ENCODE measurements around the gene ATG7.
"Not testable (repeated sequence)": the region's sequence is repeated elsewhere in the genome, so short reads cannot be mapped to it uniquely, and the experiment has no call there.

Gene ATG7

DNA sequence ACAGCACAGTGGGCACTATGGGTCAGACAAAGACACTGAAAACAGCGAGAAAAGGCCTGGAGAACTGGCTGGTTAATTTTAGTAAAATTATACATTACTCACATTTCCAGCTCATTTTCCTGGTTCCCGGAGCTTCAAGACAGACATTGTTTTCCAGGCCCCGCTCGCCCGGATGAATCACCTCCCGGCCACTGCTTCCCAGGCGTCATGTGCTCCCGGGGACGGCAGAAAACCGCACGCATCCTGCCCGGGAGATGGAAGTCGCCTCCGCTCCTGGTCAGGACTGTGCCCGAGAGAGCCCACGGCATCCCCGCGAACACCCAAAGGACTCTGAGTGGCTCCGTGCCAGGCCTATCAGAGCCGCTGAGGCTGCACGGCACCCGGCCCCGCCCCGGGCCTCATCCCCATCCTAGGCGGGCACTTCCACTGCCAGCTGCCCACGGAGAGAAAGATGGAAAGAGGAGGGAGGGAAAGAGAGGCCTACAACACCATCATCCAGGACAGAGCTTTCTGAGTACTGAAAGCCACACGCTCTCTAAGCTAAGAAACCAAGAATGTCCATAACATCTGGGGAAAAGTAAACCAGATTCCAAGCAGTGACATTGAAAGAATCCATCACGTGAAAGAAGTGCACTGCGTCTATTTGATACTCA lies 296.4 kb downstream of the ATG7 start:
- DNase-seq (ENCODE audit: low read depth in 2 of 2), result no peak

DNA sequence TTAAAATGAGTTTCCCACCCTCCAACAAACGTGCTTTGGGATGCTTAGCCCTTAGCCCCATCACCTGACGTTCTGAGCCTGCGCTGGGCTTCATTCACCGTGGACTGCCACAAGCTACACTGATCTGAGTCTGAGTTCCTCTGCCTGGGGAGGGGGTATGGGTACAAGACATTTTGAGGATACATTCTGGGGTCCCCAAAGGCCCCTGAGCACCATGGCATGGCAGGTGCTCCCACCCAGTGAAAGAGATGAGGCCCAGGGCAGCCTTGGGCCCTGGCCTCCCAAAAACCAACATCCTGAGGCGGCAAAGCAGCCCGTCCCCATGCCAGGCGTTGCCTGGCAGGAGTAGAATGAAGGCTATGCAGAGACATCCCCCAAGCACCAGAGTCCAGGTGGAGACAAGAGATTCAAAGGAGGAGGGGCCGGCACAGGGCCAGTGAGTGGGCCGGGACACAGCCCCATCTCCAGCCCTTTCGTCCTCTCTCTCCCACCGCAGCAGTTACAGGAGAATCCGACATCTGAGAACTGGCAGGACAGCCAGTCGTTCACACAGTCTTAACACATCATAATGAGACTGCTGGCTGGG lies 297.1 kb downstream of the ATG7 start:
- no peak for DNase-seq (ENCODE audit: low read depth in 2 of 2)

DNA sequence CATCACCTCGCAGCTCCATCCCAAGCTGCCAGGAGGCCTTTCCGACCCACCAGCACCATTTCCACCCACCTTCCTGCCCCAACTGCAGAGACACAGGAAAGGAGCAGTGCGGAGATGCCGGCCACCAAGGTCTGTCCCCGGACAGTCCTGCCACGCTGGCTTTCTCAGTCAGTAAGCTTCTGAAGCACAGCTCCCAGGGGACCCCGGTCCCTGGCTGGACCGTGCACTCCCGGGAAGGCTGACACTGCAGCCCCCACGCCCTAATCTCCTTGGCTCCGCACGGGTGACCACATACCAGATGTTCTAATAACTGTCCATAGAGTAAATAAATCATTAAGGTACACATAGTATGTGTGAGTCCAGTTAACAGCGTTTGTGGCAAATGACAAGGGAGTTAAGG lies 298.1 kb downstream of the ATG7 start:
- DNase-seq (ENCODE audit: low read depth in 2 of 2), result no peak

DNA sequence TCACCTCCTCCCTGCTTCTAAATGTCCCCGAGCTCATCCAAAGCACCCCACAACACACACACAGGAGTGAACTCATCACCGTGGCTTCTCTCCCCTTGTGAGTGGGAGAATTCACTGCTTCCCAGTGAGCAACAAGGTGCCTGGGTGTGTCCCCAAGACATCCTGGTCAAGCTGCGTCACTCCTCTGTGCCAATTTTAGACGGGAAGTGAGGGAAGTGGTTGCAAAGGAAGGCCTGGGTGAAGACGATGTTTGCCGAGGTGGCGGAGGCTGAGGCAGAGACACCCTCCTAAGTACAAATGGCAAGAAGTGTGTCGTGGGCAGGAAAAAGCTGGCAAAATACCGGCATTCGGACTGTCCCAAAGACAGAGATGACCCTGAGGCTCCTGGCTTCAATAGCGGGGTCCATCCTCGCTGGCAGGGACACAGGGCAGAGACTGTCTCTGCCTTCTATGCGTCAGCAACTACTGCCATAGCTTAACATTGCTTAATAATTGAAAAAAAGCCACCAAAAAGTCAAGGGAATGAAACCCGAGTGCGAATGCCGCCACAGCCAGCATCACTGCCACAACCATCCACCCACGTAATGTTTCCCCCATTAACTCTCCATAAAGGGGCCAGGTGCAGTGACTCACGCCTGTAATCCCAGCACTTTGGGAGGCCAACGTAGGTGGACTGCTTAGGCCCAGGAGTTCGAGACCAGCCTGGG lies 298.7 kb downstream of the ATG7 start:
- no peak for DNase-seq (ENCODE audit: low read depth in 2 of 2)

DNA sequence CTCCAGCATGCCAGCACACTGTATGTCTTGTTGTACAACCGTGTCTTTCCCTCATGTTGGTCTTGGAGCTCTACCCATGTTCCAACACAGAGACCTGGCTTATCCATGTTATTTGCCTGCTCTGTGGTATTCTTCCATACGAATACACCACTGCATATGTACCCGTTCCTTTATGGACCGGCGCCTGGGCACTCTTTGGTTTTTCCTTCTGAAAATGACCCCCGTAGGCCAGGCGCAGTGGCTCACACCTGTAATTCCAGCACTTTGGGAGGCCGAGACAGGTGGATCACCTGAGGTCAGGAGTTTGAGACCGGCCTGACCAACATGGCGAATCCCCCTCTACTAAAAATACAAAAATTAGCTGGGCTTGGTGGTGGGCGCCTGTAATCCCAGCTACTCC lies 300.5 kb downstream of the ATG7 start:
- DNase-seq (ENCODE audit: low read depth in 2 of 2), result not testable (repeated sequence)

DNA sequence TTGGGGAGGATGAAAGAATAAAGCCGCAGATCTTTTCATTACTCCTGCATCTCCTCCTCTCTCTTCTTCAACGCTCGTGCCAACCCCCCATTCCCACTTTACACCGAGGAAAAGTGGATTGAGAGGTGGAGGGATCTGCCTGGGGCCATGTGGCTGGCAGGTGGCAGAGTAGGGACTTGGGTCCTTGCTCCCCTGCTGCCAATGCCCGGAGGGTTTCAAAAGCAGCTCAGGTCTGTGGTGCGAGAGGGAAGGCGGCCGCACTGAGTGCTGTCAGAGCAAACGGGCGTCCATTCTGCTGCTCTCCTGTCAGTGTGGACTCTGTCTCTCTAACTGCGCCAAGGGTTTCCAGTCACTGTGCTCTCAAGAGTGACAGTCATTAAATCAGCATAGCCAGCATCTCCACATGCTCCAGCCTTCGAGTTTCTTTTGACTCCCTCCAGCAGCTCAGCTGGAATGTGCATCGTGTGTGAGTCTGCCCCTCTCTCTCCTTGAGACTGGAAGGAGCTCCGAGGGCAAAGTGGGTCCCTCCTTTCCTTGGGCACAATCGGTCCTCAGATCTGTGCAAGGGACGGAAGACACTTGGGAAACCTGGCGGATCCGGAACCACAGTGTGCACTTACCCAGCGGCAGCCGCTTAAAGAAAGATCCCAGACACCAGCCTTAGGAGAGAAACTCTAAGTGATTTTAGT lies 302.9 kb downstream of the ATG7 start:
- no peak for DNase-seq (ENCODE audit: low read depth in 2 of 2)

DNA sequence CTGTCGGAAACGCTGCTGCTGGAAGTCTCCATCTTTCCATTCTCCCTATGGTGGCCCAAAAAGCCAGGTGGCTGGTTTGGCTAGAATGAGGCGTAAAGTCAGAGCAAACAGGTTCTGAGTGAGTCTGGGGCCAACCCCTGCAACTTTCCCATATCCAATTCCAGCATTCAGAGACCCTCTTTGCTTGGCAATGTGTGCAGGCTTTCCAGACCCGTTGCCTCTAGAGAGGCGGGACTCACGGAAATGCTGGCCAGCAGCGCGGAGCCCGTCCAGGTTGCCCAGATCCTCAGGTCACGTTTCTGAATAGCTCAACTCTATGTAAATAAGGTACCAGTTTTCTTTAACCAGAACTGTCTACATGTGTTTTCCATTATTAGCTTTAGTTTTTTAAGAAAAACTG lies 303.5 kb downstream of the ATG7 start:
- DNase-seq (ENCODE audit: low read depth in 2 of 2), result no peak

DNA sequence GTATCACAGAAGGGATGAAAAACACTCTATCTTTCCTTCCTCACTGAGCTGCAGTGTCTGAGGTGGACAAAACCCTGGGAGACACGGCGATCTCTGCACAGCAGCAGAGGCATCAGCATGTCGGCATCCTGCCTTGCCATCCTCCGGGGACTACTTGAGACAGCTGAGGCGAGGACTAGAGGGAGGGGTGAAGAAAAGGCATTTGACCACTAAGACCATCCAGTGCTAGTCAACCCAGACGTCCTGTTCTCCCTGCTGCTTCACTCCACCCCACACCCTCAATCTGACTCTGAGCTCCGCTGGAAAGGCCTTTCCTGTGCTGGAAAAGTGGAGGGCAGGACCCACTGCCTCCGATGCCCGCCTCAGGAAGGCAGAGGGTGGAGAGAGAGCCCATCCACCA lies 304.3 kb downstream of the ATG7 start:
- DNase-seq (ENCODE audit: low read depth in 2 of 2), result no peak

DNA sequence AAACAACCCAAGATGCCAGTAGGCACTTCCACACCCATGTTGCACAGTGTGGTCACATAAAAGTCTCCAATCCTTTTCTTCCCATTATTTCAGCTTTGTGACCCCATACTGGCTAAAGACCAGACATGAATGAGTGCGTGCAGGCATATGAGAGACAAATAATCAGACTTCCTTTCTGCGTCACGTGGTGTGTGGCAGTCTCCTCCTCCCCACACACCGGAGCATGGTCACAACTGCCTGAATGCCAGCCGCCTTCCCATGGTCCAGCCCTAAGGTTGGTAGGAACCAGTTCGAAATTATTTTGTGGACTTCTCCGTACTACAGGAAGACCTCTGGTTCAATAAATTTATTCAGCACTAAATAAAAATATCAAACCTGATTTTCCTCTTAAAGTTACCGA lies 306.0 kb downstream of the ATG7 start:
- no peak for DNase-seq (ENCODE audit: low read depth in 2 of 2)

DNA sequence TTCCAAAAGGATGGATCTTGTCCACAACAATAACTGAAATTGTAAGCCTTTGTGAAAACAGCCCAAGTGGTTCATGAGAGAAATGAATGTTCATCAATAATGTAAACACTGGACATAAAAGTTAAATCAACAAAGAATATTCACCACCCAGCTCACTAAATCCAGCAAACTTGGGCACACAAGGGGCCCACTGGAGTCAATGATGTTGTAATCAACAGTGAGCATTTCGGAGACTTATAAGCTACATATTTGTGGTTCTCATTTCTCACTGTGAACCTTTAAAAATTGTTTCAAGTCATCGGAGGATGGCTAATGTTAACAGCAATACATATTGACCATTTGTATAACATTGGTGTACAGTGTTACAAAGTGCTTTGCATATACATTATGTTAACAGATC lies 308.4 kb downstream of the ATG7 start:
- DNase-seq (ENCODE audit: low read depth in 2 of 2), result no peak

DNA sequence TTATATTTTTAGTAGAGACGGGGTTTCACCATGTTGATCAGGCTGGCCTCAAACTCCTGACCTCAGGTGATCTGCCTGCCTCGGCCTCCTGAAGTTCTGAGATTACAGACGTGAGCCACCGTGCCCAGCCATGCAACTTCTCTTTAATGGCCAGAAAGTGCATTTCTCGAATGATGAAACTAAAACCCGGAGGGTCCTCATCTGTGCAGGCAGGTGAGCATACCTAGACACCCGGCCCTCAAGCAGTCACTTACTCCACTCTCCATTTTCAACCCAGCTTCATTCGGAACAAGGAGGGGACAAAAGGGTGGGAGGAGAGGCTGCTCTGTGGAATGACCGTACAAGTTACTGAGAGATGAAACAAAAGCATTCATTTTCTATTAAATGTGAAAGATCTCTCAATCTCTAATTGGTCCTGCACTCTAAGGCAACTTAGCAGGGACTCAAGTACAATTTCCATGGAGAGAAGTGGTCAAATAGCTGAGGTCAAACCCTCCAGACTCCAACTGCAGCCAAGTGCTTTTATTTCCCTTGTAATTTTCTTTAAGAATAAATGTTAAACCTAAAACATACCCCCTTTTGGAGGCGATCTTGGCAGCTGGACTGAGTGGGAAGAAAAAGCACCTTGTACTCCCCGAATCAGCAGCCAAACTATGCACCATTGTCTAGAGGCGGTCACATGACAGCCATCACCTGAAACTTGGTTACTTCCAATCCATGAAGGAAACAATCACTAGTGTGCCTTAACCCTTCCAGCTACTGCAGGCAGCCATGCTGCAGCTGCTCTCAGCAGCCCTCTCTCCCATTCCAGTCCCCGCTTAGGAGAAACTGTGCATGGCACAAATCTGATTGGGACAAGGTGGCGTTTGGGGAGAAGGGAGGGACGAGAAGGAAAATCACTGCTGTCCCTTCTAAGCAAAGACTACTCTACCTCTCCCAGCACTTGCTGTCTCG lies 309.3 kb downstream of the ATG7 start:
- DNase-seq (ENCODE audit: low read depth in 2 of 2), result no peak

DNA sequence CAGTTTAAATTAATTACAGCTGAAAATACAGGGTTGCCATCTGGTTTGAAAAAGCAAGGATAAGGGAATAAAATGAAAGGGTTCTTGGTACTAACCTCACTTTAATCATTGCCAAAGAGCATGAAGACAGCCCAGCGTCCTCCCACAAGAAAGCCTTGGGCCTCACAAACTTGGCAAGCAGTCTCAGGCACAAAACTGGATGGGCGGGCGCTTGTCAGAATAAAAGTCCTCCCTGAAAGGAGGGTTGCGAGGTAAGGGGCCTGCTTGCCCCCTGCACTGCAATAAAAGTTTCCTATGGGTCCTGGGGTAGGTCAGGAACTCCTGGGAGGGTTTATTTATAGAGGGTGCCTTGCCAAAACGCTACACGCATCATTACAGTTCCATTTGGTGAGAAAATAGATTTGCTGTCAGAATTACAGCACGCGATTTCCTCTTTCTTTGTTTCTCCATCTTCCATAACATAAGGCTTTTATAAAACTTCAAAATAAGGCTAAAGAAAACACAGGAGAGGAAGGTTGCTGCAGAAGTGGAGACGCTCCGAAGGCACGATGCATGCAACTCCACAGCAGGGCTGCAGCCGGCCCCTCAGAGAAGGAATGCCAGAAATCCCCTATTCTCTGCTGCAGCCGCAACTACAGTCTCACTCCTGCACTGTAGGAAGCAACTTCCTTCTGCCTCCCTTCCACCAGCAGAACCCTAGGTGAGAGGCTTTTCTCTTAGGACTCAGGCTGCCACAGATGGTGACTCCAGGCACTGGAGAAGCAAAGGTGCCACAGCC lies 310.2 kb downstream of the ATG7 start:
- no peak for DNase-seq (ENCODE audit: low read depth in 2 of 2)

DNA sequence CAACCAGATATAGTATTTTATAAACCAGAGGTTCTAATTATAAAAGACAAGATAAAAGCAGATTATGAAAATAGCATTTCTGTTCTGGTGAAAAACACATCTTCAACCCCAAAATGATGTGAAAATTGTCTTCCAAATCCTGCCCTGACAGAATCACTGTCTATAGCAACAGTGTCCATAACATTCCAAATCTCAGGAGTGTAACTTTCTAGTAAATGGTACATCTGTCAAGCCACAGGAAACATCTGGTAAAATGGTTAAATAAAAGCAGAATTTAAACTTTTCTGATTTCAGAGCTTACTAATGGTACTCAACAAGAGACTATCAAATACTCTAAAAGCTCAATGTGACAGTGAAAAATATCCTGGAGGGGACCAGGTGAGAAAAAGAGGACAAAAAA lies 311.0 kb downstream of the ATG7 start:
- no peak for DNase-seq (ENCODE audit: low read depth in 2 of 2)

DNA sequence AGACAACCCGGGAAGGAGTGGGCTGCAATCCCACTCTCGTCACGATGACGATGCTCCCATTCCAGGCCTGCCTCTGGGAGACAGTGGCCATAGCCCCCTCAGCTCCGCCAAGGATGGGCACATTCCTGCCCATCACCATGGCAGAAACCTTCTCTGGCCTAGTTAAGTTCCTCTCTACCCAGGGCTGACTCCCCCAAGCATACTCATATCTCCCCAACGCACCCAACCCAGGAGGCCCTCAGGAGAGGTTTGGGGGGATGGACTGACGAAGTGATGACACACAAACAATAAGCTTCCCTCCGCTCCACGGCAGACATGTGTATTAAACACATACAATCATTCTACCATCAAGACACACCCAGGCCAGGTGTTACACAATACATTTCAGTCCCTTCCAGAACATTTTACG lies 311.4 kb downstream of the ATG7 start:
- no peak for DNase-seq (ENCODE audit: low read depth in 2 of 2)

DNA sequence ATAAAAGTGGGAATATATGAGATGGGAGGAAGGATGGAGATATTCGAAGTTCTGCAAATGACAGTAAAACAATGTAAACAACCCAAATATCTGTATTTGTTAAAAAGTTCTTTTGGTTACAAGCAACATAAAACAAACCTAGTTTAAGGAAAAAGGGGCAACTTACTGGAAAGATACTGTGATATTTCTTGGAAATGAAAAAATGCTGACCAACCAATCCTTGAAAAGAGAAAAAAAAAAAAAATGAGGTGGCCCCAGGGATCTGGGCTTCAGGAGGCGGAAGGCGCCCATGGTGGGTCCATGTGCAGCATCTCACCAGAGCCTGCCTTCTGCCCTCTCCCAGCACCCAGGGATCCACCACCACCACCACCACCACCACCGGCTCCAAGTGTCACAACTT lies 312.4 kb downstream of the ATG7 start:
- DNase-seq (ENCODE audit: low read depth in 2 of 2), result no peak

DNA sequence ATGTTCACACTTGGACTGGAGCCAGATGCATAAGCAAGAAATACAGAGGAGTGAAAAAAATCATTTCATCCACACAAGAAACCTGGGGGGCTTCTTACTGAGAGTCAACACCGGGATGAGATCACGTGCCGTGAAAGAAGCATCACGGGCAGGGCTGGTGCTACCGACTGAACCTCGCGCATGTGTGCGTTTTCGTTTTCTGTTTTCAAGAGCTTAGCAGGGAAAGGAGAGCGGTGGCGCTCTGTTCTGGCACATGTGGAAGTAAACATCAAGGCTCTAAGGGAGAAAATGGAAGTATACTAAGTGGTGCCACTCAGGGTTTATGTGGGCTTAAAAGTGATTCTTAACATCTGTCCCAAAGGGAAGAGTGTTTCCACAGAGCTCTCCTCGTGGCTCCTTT lies 315.6 kb downstream of the ATG7 start:
- DNase-seq (ENCODE audit: low read depth in 2 of 2), result no peak

DNA sequence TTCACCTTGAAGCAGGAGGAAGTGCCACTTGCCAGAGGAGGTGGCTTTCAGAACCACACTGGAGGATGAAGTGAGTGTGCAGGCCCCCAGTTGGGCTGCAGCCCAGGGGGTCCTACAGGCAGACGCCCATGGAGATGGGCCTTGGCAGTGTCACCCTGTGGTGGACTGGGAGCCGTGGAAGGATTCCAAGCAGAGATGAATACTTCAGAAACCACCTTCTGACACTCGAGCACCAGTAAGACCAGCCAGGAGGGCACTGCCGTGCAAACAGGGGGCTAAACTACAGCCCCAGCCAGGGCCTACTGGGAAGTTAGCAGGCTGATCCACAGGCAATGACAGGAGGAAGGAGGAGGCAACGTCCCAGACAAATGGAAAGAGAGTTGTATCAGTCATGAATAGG lies 316.1 kb downstream of the ATG7 start:
- no peak for DNase-seq (ENCODE audit: low read depth in 2 of 2)

DNA sequence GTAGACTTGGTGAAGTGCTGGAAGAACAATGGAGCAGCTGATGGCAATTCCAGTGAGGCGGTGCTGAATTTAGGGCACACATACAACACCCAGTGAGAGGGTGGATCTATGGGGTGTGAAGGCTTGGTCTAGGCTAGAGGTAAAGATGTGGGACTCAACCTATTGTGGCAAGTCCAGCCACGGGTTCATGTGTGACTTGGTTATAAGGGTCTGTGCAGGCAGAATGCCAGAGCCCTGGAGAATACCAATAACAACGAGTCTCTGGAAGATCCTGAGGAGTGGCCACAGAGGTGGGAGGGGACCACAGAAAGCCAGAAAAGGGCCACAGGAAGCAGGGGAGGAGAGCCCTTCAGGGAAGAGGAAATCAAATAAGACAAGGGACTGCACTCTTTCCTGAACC lies 316.6 kb downstream of the ATG7 start:
- no peak for DNase-seq (ENCODE audit: low read depth in 2 of 2)

DNA sequence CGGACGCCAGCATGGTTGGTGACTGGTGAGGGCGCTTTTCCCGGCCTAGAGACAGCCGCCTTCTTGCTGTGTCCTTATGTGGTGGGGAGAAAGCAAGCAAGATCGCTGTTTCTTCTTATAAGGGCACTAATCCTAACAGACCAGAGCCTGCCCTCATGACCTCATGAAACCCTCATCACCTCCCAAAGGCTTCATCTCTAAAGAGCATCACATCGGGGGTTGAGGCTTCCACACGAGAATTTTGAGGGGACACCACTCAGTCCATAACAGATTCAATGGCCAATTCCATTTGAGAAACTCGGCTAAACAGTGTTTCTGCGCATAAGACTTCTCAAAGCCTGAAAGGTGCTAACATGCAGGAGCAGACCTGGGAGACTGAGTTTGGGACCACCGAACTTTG lies 317.5 kb downstream of the ATG7 start:
- DNase-seq (ENCODE audit: low read depth in 2 of 2), result no peak

DNA sequence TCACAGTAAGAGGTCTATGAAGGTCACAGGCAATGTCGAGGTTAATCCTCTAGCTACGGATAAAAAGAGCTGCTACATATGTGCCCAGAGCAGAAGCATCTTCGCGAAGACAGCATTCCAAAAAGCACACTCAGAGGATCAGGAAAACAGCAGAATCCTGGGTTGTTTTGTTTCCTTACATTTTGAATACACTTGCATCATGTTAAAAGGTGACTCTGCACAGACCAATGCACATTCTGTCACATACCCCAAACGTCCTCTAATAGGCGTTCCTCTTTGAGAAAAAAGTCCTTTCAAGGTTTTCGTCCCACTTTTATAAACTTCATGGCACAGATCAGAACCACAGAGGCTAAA lies 318.8 kb downstream of the ATG7 start:
- no peak for DNase-seq (ENCODE audit: low read depth in 2 of 2)
